ENCODE measurements around the gene ITGA8. TPM values are rescaled to one million over a fixed set of nuclear protein-coding genes. Genes with fewer than 3 reads are reported as not detected.

ITGA8 gene
- total RNA-seq, 3 donors from 2014 or later, result not detected

- Mint-ChIP-seq H3K36me3 (ENCODE audit: insufficient read depth) (no peaks in the 10 kb centered on the region), H3K27me3 (ENCODE audit: low read depth) (peaks cover 6% of the 10 kb centered on the region), H3K9me3 (no peaks in the 10 kb centered on the region), H3K4me3 (no peak overlapping the region), H3K4me1 (ENCODE audit: low read depth) (no peaks in the 10 kb centered on the region)
- ATAC-seq, result no peak
- DNase-seq, result no peak
Observed at GRCh38 chr10:15630353-15630752, 89.4 kb downstream of the ITGA8 start.

GRCh38 chr10:15627617-15628196, 92.0 kb downstream of the ITGA8 start:
- Mint-ChIP-seq H3K4me1 (ENCODE audit: low read depth) (no peaks in the 10 kb centered on the region), H3K9me3 (no peaks in the 10 kb centered on the region), H3K4me3 (no peak overlapping the region), H3K36me3 (ENCODE audit: insufficient read depth) (no peaks in the 10 kb centered on the region), H3K27me3 (ENCODE audit: low read depth) (peaks cover 3% of the 10 kb centered on the region)
- no peak for DNase-seq
- ATAC-seq, result no peak

- Mint-ChIP-seq H3K9me3 (no peaks in the 10 kb centered on the region), H3K36me3 (ENCODE audit: insufficient read depth) (no peaks in the 10 kb centered on the region), H3K27me3 (ENCODE audit: low read depth) (peaks cover 2% of the 10 kb centered on the region), H3K4me3 (no peak overlapping the region), H3K4me1 (ENCODE audit: low read depth) (no peaks in the 10 kb centered on the region)
- DNase-seq (no peak), ATAC-seq (no peak)
Observed at GRCh38 chr10:15626937-15627336, 92.8 kb downstream of the ITGA8 start.

- no peak for ATAC-seq
- Mint-ChIP-seq H3K4me1 (ENCODE audit: low read depth) (no peaks in the 10 kb centered on the region), H3K9me3 (no peaks in the 10 kb centered on the region), H3K27me3 (ENCODE audit: low read depth) (no peaks in the 10 kb centered on the region), H3K4me3 (no peak overlapping the region), H3K36me3 (ENCODE audit: insufficient read depth) (no peaks in the 10 kb centered on the region)
- DNase-seq, result no peak
Observed at GRCh38 chr10:15625261-15625660, 94.5 kb downstream of the ITGA8 start.

- ATAC-seq (no peak), DNase-seq (no peak)
- no peaks in the 10 kb centered on the region for H3K4me1 Mint-ChIP-seq (ENCODE audit: low read depth)
- H3K36me3 Mint-ChIP-seq (ENCODE audit: insufficient read depth), result no peaks in the 10 kb centered on the region
- H3K27me3 Mint-ChIP-seq (ENCODE audit: low read depth), result no peaks in the 10 kb centered on the region
- no peaks in the 10 kb centered on the region for H3K9me3 Mint-ChIP-seq
- H3K4me3 Mint-ChIP-seq, result no peak overlapping the region
Observed at GRCh38 chr10:15624401-15625196, 95.1 kb downstream of the ITGA8 start.

GRCh38 chr10:15620836-15621515, 98.7 kb downstream of the ITGA8 start:
- Mint-ChIP-seq H3K4me3 (no peak overlapping the region), H3K27me3 (ENCODE audit: low read depth) (no peaks in the 10 kb centered on the region), H3K9me3 (no peaks in the 10 kb centered on the region), H3K36me3 (ENCODE audit: insufficient read depth) (no peaks in the 10 kb centered on the region), H3K4me1 (ENCODE audit: low read depth) (no peaks in the 10 kb centered on the region)
- ATAC-seq, result no peak
- no peak for DNase-seq

GRCh38 chr10:15620337-15620736, 99.4 kb downstream of the ITGA8 start:
- no peak overlapping the region for H3K4me3 Mint-ChIP-seq
- no peaks in the 10 kb centered on the region for H3K36me3 Mint-ChIP-seq (ENCODE audit: insufficient read depth)
- H3K27me3 Mint-ChIP-seq (ENCODE audit: low read depth), result no peaks in the 10 kb centered on the region
- ATAC-seq (no peak), DNase-seq (no peak)
- no peaks in the 10 kb centered on the region for H3K4me1 Mint-ChIP-seq (ENCODE audit: low read depth)
- no peaks in the 10 kb centered on the region for H3K9me3 Mint-ChIP-seq

GRCh38 chr10:15609246-15609645, 110.5 kb downstream of the ITGA8 start:
- H3K9me3 Mint-ChIP-seq, result no peaks in the 10 kb centered on the region
- no peaks in the 10 kb centered on the region for H3K4me1 Mint-ChIP-seq (ENCODE audit: low read depth)
- H3K36me3 Mint-ChIP-seq (ENCODE audit: insufficient read depth), result no peaks in the 10 kb centered on the region
- DNase-seq (no peak), ATAC-seq (no peak)
- peaks cover 7% of the 10 kb centered on the region for H3K27me3 Mint-ChIP-seq (ENCODE audit: low read depth)
- no peak overlapping the region for H3K4me3 Mint-ChIP-seq

- no peaks in the 10 kb centered on the region for H3K4me1 Mint-ChIP-seq (ENCODE audit: low read depth)
- H3K27me3 Mint-ChIP-seq (ENCODE audit: low read depth), result peaks cover 2% of the 10 kb centered on the region
- H3K9me3 Mint-ChIP-seq, result no peaks in the 10 kb centered on the region
- H3K4me3 Mint-ChIP-seq, result no peak overlapping the region
- no peak for DNase-seq
- H3K36me3 Mint-ChIP-seq (ENCODE audit: insufficient read depth), result no peaks in the 10 kb centered on the region
- no peak for ATAC-seq
Observed at GRCh38 chr10:15606377-15606776, 113.3 kb downstream of the ITGA8 start.

GRCh38 chr10:15605740-15606369, 113.9 kb downstream of the ITGA8 start:
- ATAC-seq, result no peak
- Mint-ChIP-seq H3K9me3 (no peaks in the 10 kb centered on the region), H3K36me3 (ENCODE audit: insufficient read depth) (no peaks in the 10 kb centered on the region), H3K27me3 (ENCODE audit: low read depth) (peaks cover 2% of the 10 kb centered on the region), H3K4me1 (ENCODE audit: low read depth) (no peaks in the 10 kb centered on the region), H3K4me3 (no peak overlapping the region)
- DNase-seq, result no peak

GRCh38 chr10:15603446-15604011, 116.2 kb downstream of the ITGA8 start:
- Mint-ChIP-seq H3K9me3 (no peaks in the 10 kb centered on the region), H3K4me3 (no peak overlapping the region), H3K4me1 (ENCODE audit: low read depth) (no peaks in the 10 kb centered on the region), H3K36me3 (ENCODE audit: insufficient read depth) (no peaks in the 10 kb centered on the region), H3K27me3 (ENCODE audit: low read depth) (peaks cover 9% of the 10 kb centered on the region)
- no peak for DNase-seq
- ATAC-seq, result no peak

- DNase-seq, result no peak
- no peak overlapping the region for H3K4me3 Mint-ChIP-seq
- H3K27me3 Mint-ChIP-seq (ENCODE audit: low read depth), result peaks cover 9% of the 10 kb centered on the region
- no peaks in the 10 kb centered on the region for H3K9me3 Mint-ChIP-seq
- no peaks in the 10 kb centered on the region for H3K36me3 Mint-ChIP-seq (ENCODE audit: insufficient read depth)
- no peaks in the 10 kb centered on the region for H3K4me1 Mint-ChIP-seq (ENCODE audit: low read depth)
- ATAC-seq, result no peak
Observed at GRCh38 chr10:15601819-15602218, 117.9 kb downstream of the ITGA8 start.

GRCh38 chr10:15595260-15595659, 124.5 kb downstream of the ITGA8 start:
- H3K4me3 Mint-ChIP-seq, result no peak overlapping the region
- peaks cover 9% of the 10 kb centered on the region for H3K27me3 Mint-ChIP-seq (ENCODE audit: low read depth)
- no peaks in the 10 kb centered on the region for H3K36me3 Mint-ChIP-seq (ENCODE audit: insufficient read depth)
- DNase-seq (no peak), ATAC-seq (no peak)
- no peaks in the 10 kb centered on the region for H3K4me1 Mint-ChIP-seq (ENCODE audit: low read depth)
- H3K9me3 Mint-ChIP-seq, result no peaks in the 10 kb centered on the region

GRCh38 chr10:15591937-15592336, 127.8 kb downstream of the ITGA8 start:
- H3K4me1 Mint-ChIP-seq (ENCODE audit: low read depth), result no peaks in the 10 kb centered on the region
- H3K27me3 Mint-ChIP-seq (ENCODE audit: low read depth), result peaks cover 4% of the 10 kb centered on the region
- no peaks in the 10 kb centered on the region for H3K9me3 Mint-ChIP-seq
- no peak overlapping the region for H3K4me3 Mint-ChIP-seq
- H3K36me3 Mint-ChIP-seq (ENCODE audit: insufficient read depth), result no peaks in the 10 kb centered on the region
- ATAC-seq (no peak), DNase-seq (no peak)
